ENCODE measurements around the gene LPP. TPM values are rescaled to one million over a fixed set of nuclear protein-coding genes. Genes with fewer than 3 reads are reported as not detected.

Gene LPP
- total and polyA plus RNA-seq, 2 of the 13 experiments (the other 11 are each of a cell fraction or from before 2014, with no cell fraction given): 19.2 to 29.9 TPM

- TF ChIP-seq, protein P1, sequence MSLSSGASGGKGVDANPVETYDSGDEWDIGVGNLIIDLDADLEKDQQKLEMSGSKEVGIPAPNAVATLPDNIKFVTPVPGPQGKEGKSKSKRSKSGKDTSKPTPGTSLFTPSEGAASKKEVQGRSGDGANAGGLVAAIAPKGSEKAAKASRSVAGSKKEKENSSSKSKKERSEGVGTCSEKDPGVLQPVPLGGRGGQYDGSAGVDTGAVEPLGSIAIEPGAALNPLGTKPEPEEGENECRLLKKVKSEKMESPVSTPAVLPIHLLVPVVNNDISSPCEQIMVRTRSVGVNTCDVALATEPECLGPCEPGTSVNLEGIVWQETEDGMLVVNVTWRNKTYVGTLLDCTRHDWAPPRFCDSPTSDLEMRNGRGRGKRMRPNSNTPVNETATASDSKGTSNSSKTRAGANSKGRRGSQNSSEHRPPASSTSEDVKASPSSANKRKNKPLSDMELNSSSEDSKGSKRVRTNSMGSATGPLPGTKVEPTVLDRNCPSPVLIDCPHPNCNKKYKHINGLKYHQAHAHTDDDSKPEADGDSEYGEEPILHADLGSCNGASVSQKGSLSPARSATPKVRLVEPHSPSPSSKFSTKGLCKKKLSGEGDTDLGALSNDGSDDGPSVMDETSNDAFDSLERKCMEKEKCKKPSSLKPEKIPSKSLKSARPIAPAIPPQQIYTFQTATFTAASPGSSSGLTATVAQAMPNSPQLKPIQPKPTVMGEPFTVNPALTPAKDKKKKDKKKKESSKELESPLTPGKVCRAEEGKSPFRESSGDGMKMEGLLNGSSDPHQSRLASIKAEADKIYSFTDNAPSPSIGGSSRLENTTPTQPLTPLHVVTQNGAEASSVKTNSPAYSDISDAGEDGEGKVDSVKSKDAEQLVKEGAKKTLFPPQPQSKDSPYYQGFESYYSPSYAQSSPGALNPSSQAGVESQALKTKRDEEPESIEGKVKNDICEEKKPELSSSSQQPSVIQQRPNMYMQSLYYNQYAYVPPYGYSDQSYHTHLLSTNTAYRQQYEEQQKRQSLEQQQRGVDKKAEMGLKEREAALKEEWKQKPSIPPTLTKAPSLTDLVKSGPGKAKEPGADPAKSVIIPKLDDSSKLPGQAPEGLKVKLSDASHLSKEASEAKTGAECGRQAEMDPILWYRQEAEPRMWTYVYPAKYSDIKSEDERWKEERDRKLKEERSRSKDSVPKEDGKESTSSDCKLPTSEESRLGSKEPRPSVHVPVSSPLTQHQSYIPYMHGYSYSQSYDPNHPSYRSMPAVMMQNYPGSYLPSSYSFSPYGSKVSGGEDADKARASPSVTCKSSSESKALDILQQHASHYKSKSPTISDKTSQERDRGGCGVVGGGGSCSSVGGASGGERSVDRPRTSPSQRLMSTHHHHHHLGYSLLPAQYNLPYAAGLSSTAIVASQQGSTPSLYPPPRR (CRISPR knock-in tag; IDR thresholded peaks at IDR 0.05; ENCODE audit: borderline replicate concordance): peak; percentile 80
- TF ChIP-seq, protein P2, sequence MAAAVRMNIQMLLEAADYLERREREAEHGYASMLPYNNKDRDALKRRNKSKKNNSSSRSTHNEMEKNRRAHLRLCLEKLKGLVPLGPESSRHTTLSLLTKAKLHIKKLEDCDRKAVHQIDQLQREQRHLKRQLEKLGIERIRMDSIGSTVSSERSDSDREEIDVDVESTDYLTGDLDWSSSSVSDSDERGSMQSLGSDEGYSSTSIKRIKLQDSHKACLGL (CRISPR knock-in tag; IDR thresholded peaks at IDR 0.05): no peak
- TF ChIP-seq ZNF256 (CRISPR knock-in tag; conservative IDR thresholded peaks at IDR 0.05) (no peak), ZFP82 (CRISPR knock-in tag; IDR thresholded peaks at IDR 0.05; ENCODE audit: borderline replicate concordance) (no peak), NR3C1 (CRISPR knock-in tag; IDR thresholded peaks at IDR 0.05) (no peak), ZNF430 (CRISPR knock-in tag; IDR thresholded peaks at IDR 0.05) (no peak), ELF1 (CRISPR knock-in tag; IDR thresholded peaks at IDR 0.05) (no peak), FOXM1 (CRISPR knock-in tag; IDR thresholded peaks at IDR 0.05) (no peak), ZNF709 (CRISPR knock-in tag; IDR thresholded peaks at IDR 0.05) (no peak), RORA (CRISPR knock-in tag; IDR thresholded peaks at IDR 0.05) (no peak), GATAD1 (CRISPR knock-in tag; IDR thresholded peaks at IDR 0.05) (0 out of 2 replicates have a peak, but pooled peaks have one; percentile 31), TCF12 (IDR thresholded peaks at IDR 0.05) (no peak), TCF12 (CRISPR knock-in tag; IDR thresholded peaks at IDR 0.05) (no peak), SMAD9 (CRISPR knock-in tag; IDR thresholded peaks at IDR 0.05) (no peak), KLF16 (CRISPR knock-in tag; IDR thresholded peaks at IDR 0.05) (peak in 1 of 2 experiments; percentile 64; a peak in 1 of 4 replicates), ATF4 (CRISPR knock-in tag; IDR thresholded peaks at IDR 0.05) (peak in 1 of 2 experiments; percentile 58; a peak in 1 of 4 replicates)
- TF ChIP-seq, protein P3, sequence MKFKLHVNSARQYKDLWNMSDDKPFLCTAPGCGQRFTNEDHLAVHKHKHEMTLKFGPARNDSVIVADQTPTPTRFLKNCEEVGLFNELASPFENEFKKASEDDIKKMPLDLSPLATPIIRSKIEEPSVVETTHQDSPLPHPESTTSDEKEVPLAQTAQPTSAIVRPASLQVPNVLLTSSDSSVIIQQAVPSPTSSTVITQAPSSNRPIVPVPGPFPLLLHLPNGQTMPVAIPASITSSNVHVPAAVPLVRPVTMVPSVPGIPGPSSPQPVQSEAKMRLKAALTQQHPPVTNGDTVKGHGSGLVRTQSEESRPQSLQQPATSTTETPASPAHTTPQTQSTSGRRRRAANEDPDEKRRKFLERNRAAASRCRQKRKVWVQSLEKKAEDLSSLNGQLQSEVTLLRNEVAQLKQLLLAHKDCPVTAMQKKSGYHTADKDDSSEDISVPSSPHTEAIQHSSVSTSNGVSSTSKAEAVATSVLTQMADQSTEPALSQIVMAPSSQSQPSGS (CRISPR knock-in tag; IDR thresholded peaks at IDR 0.05): peak; percentile 69; the same call in 1 of the 2 replicates
- TF ChIP-seq, protein P4, sequence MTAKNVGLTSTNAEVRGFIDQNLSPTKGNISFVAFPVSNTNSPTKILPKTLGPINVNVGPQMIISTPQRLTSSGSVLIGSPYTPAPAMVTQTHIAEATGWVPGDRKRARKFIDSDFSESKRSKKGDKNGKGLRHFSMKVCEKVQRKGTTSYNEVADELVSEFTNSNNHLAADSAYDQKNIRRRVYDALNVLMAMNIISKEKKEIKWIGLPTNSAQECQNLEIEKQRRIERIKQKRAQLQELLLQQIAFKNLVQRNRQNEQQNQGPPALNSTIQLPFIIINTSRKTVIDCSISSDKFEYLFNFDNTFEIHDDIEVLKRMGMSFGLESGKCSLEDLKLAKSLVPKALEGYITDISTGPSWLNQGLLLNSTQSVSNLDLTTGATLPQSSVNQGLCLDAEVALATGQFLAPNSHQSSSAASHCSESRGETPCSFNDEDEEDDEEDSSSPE (CRISPR knock-in tag; IDR thresholded peaks at IDR 0.05): no peak; the same call in 1 of the 2 replicates
- TF ChIP-seq, protein P5, sequence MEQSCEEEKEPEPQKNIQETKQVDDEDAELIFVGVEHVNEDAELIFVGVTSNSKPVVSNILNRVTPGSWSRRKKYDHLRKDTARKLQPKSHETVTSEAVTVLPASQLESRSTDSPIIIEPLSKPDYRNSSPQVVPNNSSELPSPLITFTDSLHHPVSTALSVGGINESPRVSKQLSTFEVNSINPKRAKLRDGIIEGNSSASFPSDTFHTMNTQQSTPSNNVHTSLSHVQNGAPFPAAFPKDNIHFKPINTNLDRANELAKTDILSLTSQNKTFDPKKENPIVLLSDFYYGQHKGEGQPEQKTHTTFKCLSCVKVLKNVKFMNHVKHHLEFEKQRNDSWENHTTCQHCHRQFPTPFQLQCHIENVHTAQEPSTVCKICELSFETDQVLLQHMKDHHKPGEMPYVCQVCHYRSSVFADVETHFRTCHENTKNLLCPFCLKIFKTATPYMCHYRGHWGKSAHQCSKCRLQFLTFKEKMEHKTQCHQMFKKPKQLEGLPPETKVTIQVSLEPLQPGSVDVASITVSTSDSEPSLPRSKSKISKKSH (CRISPR knock-in tag; IDR thresholded peaks at IDR 0.05; ENCODE audit: borderline replicate concordance): no peak
Observed at GRCh38 chr3:188518835-188519452, 365.0 kb downstream of the LPP start (continued).
